Suprapubic skin (tissue), 4 donors: ENCODE data around the gene PTPN1.

Source experiments
- CTCF ChIP-seq, 2 donors: fragments of 200-600 bp in 1 of 2; fragments of 450-650 bp in 1 of 2; sonication (generic) in 1 of 2; IDR thresholded peaks; one replicate each; pipeline ENCODE4 v1.5.1; 2016 to 2019; ENCODE audit warnings: antibody characterized with exemption in 2 of 2, mild to moderate bottlenecking in 1 of 2, moderate library complexity in 1 of 2
- EP300 ChIP-seq: sonication (generic); formaldehyde crosslinking; IDR thresholded peaks from one replicate; pipeline ENCODE4 v1.6.1; 2017; ENCODE audit warnings: antibody characterized with exemption
- POLR2A ChIP-seq, 2 donors: fragments of 450-650 bp; IDR thresholded peaks; one replicate each; pipeline ENCODE4 v1.6.1; 2017; ENCODE audit warnings: antibody characterized with exemption in 2 of 2, mild to moderate bottlenecking in 2 of 2, moderate library complexity in 2 of 2
- POLR2AphosphoS5 ChIP-seq, 3 donors: sonication (generic); formaldehyde crosslinking; IDR thresholded peaks; one replicate each; pipeline ENCODE4 v1.6.1; 2017; ENCODE audit warnings: antibody characterized with exemption in 3 of 3

- TF ChIP-seq CTCF (IDR thresholded peaks at IDR 0.05) (no peak), POLR2A (IDR thresholded peaks at IDR 0.05) (no peak), POLR2AphosphoS5 (IDR thresholded peaks at IDR 0.05) (no peak), EP300 (no peak)
Observed at GRCh38 chr20:50584687-50585086, 74.5 kb downstream of the PTPN1 start.
